ENCODE results near the gene RAPGEF6. TPM values are rescaled to one million over a fixed set of nuclear protein-coding genes. Genes with fewer than 3 reads are reported as not detected.

The RAPGEF6 gene
- total and polyA plus RNA-seq, 2 experiments from 2014 or later = 6.9 to 8.6 TPM

DNA sequence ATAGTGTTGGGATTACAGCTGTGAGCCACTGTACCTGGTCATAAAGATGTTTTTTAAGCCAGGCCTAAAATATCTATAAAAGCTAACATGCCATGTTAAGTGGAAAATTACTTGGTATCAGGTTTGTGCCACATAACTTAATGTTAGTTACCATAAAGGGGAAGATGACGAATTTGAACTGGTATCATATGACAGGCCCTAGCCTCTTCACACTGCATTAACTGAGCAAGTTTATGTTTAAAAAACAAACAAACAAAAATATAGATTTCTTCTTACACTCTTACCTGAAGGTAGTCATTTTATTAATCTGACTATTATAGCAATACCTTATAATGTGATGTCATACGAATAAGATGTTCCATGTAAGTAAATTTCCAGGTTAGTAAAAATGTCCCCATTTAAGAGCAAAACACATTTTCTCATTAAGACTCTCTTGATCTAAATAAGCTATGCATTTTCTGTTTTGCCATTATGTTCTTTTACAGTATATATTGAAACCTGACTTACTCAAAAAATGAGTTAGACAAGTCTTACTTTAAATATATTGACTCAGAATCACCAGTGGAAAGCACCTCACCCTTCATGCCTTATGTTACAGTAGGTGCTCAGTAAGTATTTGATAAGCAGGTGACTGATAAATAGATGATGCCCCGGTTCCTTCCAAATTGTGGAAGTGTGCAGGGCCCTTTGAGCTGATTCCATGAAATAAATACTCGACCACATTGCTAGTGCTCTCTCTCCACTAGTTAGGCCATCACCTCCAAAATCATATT lies 245.7 kb downstream of the RAPGEF6 start:
- TF ChIP-seq EZH2 (IDR thresholded peaks at IDR 0.05; ENCODE audit: insufficient read depth, poor library complexity, severe bottlenecking) = no peak
- no peak for TF ChIP-seq EZH2phosphoT487 (IDR thresholded peaks at IDR 0.05; ENCODE audit: insufficient read depth, low read depth)
- Histone ChIP-seq H3F3A (ENCODE audit: insufficient read depth) (no peaks in the 10 kb centered on the region), H3K4me2 (ENCODE audit: unreplicated experiment) (no peak overlapping the region), H3K79me2 (ENCODE audit: insufficient read depth) (no peaks in the 10 kb centered on the region; the same call in 1 of the 2 replicates), H3K27me3 (replicated peaks; ENCODE audit: insufficient read depth) (no peaks in the 10 kb centered on the region), H3K27ac (no peak overlapping the region), H3K4me3 (no peak overlapping the region), H2AFZ (no peak overlapping the region), H3K9me3 (ENCODE audit: low read depth) (no peaks in the 10 kb centered on the region), H3K9ac (no peak overlapping the region), H3K36me3 (ENCODE audit: low read depth) (peaks cover 14% of the 10 kb centered on the region; the same call in 1 of the 2 replicates), H3K9me2 (ENCODE audit: insufficient read depth) (no peaks in the 10 kb centered on the region), H4K20me1 (ENCODE audit: insufficient read depth) (no peaks in the 10 kb centered on the region), H3K4me1 (ENCODE audit: insufficient read depth) (no peaks in the 10 kb centered on the region)
- in situ Hi-C loops (cut with MboI) = loop anchor here (10.0 kb wide), 1 partner anchor 224 kb away; the partner anchor contains the start of gene HINT1
- DNase-seq = no peak
- WGBS, 2 experiments (ENCODE audit: low coverage in 1 of 2, low lambda C conversion rate in 2 of 2, missing lambda C conversion rate in 2 of 2) = 73 to 84% methylated on average over 4 of the region's 4 CpGs

DNA sequence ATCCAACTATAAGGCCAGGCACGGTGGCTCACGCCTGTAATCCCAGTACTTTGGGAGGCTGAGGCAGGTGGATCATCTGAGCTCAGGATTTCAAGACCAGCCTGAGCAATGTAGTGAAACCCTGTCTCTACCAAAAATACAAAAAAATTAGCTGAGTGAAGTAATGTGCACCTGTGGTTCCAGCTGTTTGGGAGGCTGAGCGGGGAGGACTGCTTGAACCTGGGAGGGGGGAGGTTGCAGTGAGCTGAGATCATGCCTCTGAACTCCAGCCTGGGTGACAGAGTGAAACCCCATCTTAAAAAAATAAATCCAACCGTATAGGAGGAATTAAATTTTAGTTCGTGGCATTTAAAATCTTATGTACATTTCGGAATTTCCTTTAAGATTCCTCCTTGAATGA lies 247.8 kb downstream of the RAPGEF6 start:
- Histone ChIP-seq H3K36me3 (ENCODE audit: low read depth) (0 out of 2 replicates have a peak, but pooled peaks cover 3% of the 10 kb centered on the region), H3K4me3 (no peak overlapping the region), H3K9me3 (ENCODE audit: low read depth) (no peaks in the 10 kb centered on the region), H3K4me1 (ENCODE audit: insufficient read depth) (no peaks in the 10 kb centered on the region), H4K20me1 (ENCODE audit: insufficient read depth) (no peaks in the 10 kb centered on the region), H3K9ac (no peak overlapping the region), H3K27me3 (replicated peaks; ENCODE audit: insufficient read depth) (no peaks in the 10 kb centered on the region), H3K79me2 (ENCODE audit: insufficient read depth) (peaks cover 10% of the 10 kb centered on the region; the same call in 1 of the 2 replicates), H3K4me2 (ENCODE audit: unreplicated experiment) (no peak overlapping the region), H3F3A (ENCODE audit: insufficient read depth) (no peaks in the 10 kb centered on the region), H2AFZ (no peak overlapping the region), H3K9me2 (ENCODE audit: insufficient read depth) (no peaks in the 10 kb centered on the region), H3K27ac (no peak overlapping the region)
- DNase-seq = no peak
- in situ Hi-C loops (cut with MboI) = loop anchor here (10.0 kb wide), 1 partner anchor 222 kb away; the partner anchor contains the start of gene HINT1
- 98% methylated on average over 6 of the region's 6 CpGs for WGBS, 2 experiments (ENCODE audit: low coverage in 1 of 2, low lambda C conversion rate in 2 of 2, missing lambda C conversion rate in 2 of 2)
- TF ChIP-seq EZH2 (IDR thresholded peaks at IDR 0.05; ENCODE audit: insufficient read depth, poor library complexity, severe bottlenecking) = no peak
- no peak for TF ChIP-seq EZH2phosphoT487 (IDR thresholded peaks at IDR 0.05; ENCODE audit: insufficient read depth, low read depth)

DNA sequence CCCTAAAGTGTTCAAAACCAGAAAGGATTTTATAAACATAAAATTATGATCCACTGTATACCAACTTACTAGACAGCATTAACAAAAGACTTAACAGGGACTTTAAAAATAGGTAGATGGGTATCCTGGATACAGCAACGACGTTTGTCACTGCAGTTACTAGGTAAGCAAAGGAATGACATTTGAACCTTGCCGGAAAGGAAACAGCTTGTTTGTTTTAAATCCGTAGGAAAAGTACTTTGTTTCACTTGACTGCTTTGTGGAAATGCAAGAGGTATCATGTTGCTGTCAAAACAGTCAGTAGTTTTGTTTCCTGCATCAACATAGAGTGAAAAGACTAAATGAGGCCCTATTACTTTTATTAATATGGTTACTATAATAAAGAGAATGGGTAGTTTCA lies 248.2 kb downstream of the RAPGEF6 start:
- in situ Hi-C loops (cut with MboI) = loop anchor here (10.0 kb wide), 1 partner anchor 222 kb away; the partner anchor contains the start of gene HINT1

DNA sequence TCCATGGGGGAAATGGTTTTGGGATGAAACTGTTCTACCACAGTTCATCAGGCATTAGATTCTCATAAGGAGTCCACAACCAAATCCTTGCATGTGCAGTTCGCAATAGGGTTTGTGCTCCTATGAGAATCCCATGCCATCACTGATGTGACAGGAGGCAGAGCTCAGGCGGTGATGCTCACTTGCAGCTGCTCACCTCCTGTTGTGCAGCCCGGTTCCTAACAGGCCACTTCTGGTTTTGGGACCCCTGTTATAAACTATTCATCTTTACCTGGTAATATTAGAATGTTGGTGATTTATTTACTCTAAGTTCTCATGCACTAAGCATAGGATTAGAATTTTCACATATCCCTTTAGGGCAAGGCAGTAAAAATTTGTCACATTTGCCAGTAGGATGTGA lies 248.9 kb downstream of the RAPGEF6 start:
- TF ChIP-seq EZH2 (IDR thresholded peaks at IDR 0.05; ENCODE audit: insufficient read depth, poor library complexity, severe bottlenecking) = no peak
- no peak for TF ChIP-seq EZH2phosphoT487 (IDR thresholded peaks at IDR 0.05; ENCODE audit: insufficient read depth, low read depth)
- Histone ChIP-seq H3K4me1 (ENCODE audit: insufficient read depth) (no peaks in the 10 kb centered on the region), H3K9me2 (ENCODE audit: insufficient read depth) (no peaks in the 10 kb centered on the region), H3K27ac (no peak overlapping the region), H3K9ac (no peak overlapping the region), H3K4me3 (no peak overlapping the region), H3K36me3 (ENCODE audit: low read depth) (no peaks in the 10 kb centered on the region), H3F3A (ENCODE audit: insufficient read depth) (no peaks in the 10 kb centered on the region), H3K9me3 (ENCODE audit: low read depth) (no peaks in the 10 kb centered on the region), H2AFZ (no peak overlapping the region), H3K4me2 (ENCODE audit: unreplicated experiment) (no peak overlapping the region), H3K79me2 (ENCODE audit: insufficient read depth) (peaks cover 14% of the 10 kb centered on the region; the same call in 1 of the 2 replicates), H4K20me1 (ENCODE audit: insufficient read depth) (no peaks in the 10 kb centered on the region), H3K27me3 (replicated peaks; ENCODE audit: insufficient read depth) (no peaks in the 10 kb centered on the region)
- in situ Hi-C loops (cut with MboI) = loop anchor here (10.0 kb wide), 1 partner anchor 221 kb away; the partner anchor contains the start of gene HINT1
- whole genome bisulfite sequencing, 2 experiments (ENCODE audit: low coverage in 1 of 2, low lambda C conversion rate in 2 of 2, missing lambda C conversion rate in 2 of 2) = 96 to 99% methylated on average over 3 of the region's 3 CpGs
- DNase-seq = no peak

More for the DNA sequence above, 248.2 kb downstream of the RAPGEF6 start:
- 61 to 63% methylated on average over 4 of the region's 4 CpGs for WGBS, 2 experiments (ENCODE audit: low coverage in 1 of 2, low lambda C conversion rate in 2 of 2, missing lambda C conversion rate in 2 of 2)
- no peak overlapping the region for H3K4me3 ChIP-seq
- H4K20me1 ChIP-seq (ENCODE audit: insufficient read depth) = no peaks in the 10 kb centered on the region
- no peaks in the 10 kb centered on the region for H3K9me3 ChIP-seq (ENCODE audit: low read depth)
- no peaks in the 10 kb centered on the region for H3K27me3 ChIP-seq (replicated peaks; ENCODE audit: insufficient read depth)
- no peaks in the 10 kb centered on the region for H3K36me3 ChIP-seq (ENCODE audit: low read depth)
- DNase-seq = no peak
- no peaks in the 10 kb centered on the region for H3K4me1 ChIP-seq (ENCODE audit: insufficient read depth)
- H3K9me2 ChIP-seq (ENCODE audit: insufficient read depth) = no peaks in the 10 kb centered on the region
- no peak overlapping the region for H3K9ac ChIP-seq
- TF ChIP-seq EZH2 (IDR thresholded peaks at IDR 0.05; ENCODE audit: insufficient read depth, poor library complexity, severe bottlenecking) = no peak
- no peak for TF ChIP-seq EZH2phosphoT487 (IDR thresholded peaks at IDR 0.05; ENCODE audit: insufficient read depth, low read depth)
- no peak overlapping the region for H3K4me2 ChIP-seq (ENCODE audit: unreplicated experiment)
- H3K79me2 ChIP-seq (ENCODE audit: insufficient read depth) = peaks cover 14% of the 10 kb centered on the region; the same call in 1 of the 2 replicates
- H3F3A ChIP-seq (ENCODE audit: insufficient read depth) = no peaks in the 10 kb centered on the region
- H2AFZ ChIP-seq = no peak overlapping the region
- no peak overlapping the region for H3K27ac ChIP-seq

Measured in GM23248 (cell line).